Effector memory CD4-positive, alpha-beta T cell (primary cell): ENCODE measurements around the gene CDH4.

Experiments used
- DNase-seq, 3 donors: peaks; one replicate each; pipeline ENCODE4 v3.0.0-alpha.2; 2020
- H3K27ac ChIP-seq: 2 replicates; pipeline ENCODE4 v1.7.0; 2013; ENCODE audit warnings: mild to moderate bottlenecking, low read length, moderate library complexity; ENCODE audit not compliant: insufficient read depth, poor library complexity, severe bottlenecking
- H3K27me3 ChIP-seq: replicated peaks from 2 replicates; pipeline ENCODE4 v1.7.0; 2013; ENCODE audit warnings: mild to moderate bottlenecking, low read length; ENCODE audit not compliant: insufficient read depth, control insufficient read depth, poor library complexity, severe bottlenecking
- H3K36me3 ChIP-seq: 2 replicates; pipeline ENCODE4 v1.7.0; 2013; ENCODE audit warnings: mild to moderate bottlenecking, low read length, moderate library complexity; ENCODE audit not compliant: control insufficient read depth, insufficient read depth
- H3K4me1 ChIP-seq: 2 replicates; pipeline ENCODE4 v1.7.0; 2013; ENCODE audit warnings: low read length, mild to moderate bottlenecking; ENCODE audit not compliant: control insufficient read depth, insufficient read depth, poor library complexity, severe bottlenecking
- H3K4me3 ChIP-seq: 2 replicates; pipeline ENCODE4 v1.7.0; 2013; ENCODE audit warnings: low read length, low read depth, mild to moderate bottlenecking; ENCODE audit not compliant: insufficient read depth, poor library complexity, severe bottlenecking
- H3K9me3 ChIP-seq: 2 replicates; pipeline ENCODE4 v1.7.0; 2013; ENCODE audit warnings: mild to moderate bottlenecking, low read length, moderate library complexity; ENCODE audit not compliant: control insufficient read depth

CDH4 gene

DNA sequence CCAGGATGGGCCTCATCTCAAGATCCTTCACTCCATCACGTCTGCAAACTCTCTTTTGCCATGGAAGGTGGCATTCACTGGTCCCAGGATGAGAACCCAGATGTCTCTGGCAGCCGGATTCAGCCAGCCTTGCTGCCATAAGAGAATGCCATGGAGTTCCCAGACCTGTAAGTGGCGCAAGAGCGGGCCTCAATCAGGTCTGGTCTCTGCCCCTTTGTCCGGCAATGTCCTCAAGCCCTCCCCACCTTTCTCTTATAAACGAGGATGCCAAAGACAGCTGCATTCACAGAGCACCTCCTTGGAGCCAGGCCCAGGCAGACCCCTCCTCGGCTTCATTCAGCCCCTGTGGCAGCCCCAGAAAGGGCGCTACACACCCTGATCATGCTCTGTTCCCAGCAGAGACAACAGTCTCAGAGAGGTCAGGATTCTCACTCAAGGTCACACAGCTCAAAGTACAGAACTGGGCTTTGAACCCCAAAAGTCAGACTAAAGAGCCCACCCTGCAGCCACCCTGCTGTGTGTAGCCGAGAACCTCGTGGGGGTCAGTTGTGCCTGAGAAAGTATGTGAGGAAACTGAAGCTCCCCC lies 549.9 kb downstream of the CDH4 start:
- Histone ChIP-seq H3K27ac (no peak overlapping the region), H3K36me3 (no peaks in the 10 kb centered on the region), H3K27me3 (no peaks in the 10 kb centered on the region), H3K4me1 (no peaks in the 10 kb centered on the region), H3K9me3 (no peaks in the 10 kb centered on the region), H3K4me3 (no peak overlapping the region)
- DNase-seq: no peak

DNA sequence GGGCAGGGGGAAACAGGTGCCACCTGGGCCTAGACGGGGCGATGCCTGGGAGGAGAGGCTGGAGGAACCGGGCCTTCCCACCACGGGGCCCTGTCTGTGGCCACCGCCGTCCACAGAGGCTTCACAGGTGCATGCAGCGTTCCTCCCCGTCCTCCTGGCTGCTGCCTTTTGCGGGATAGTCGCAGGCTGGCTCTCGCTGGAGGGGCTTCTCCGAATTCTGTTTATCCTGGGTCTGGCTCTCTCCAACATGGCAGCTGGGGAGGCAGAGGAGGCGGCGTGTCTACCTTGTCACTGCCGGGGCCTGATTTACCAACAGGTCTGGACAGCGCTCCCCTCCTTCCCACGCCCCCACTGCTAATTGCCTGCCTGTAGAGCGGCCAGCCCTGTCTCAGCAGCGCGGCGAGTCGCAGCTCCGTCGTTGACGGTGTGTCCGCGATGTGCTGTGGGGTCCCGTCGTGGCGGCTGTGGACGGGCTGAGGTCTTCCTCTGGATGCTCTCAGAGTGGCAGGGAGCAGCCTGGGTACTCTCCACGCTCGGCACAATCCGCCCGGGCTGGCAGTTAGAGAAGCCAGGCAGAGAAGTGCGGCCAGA lies 550.8 kb downstream of the CDH4 start:
- H3K9me3 ChIP-seq: no peaks in the 10 kb centered on the region
- no peak overlapping the region for H3K4me3 ChIP-seq
- DNase-seq: no peak
- H3K4me1 ChIP-seq: no peaks in the 10 kb centered on the region
- no peaks in the 10 kb centered on the region for H3K27me3 ChIP-seq
- H3K36me3 ChIP-seq: no peaks in the 10 kb centered on the region
- no peak overlapping the region for H3K27ac ChIP-seq

DNA sequence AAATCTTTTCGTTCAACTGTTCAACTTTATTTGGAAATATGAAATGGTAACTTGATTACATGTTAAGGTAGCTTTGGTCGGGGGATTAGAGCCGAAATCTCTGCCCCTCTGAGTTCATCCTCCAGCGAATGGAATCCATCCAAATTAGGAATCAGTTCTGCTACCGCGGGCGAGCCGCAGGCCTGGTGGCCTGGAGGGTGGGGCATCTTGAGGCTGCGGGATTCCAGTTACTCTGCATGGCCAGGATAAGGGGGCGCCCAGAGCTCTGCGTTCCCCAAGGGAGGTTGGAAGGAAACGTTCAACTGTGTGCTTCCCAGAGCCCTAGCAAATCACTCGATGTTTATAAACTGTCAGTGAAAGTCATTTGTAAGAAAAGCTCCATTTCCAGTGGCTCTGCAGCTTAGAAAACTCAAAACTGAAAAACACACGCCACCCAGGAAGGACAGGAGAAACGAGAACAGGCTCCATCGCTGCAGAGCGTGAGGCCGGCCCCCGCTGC lies 551.4 kb downstream of the CDH4 start:
- Histone ChIP-seq H3K27me3 (no peaks in the 10 kb centered on the region), H3K4me3 (no peak overlapping the region), H3K9me3 (no peaks in the 10 kb centered on the region), H3K4me1 (no peaks in the 10 kb centered on the region), H3K36me3 (no peaks in the 10 kb centered on the region), H3K27ac (no peak overlapping the region)
- DNase-seq: no peak

- Histone ChIP-seq H3K36me3 (no peaks in the 10 kb centered on the region), H3K4me1 (no peaks in the 10 kb centered on the region), H3K27me3 (no peaks in the 10 kb centered on the region), H3K27ac (no peak overlapping the region), H3K4me3 (no peak overlapping the region), H3K9me3 (no peaks in the 10 kb centered on the region)
- no peak for DNase-seq
These were observed 552.1 kb downstream of the CDH4 start for GRCh38 chr20:61803915-61804751.

DNA sequence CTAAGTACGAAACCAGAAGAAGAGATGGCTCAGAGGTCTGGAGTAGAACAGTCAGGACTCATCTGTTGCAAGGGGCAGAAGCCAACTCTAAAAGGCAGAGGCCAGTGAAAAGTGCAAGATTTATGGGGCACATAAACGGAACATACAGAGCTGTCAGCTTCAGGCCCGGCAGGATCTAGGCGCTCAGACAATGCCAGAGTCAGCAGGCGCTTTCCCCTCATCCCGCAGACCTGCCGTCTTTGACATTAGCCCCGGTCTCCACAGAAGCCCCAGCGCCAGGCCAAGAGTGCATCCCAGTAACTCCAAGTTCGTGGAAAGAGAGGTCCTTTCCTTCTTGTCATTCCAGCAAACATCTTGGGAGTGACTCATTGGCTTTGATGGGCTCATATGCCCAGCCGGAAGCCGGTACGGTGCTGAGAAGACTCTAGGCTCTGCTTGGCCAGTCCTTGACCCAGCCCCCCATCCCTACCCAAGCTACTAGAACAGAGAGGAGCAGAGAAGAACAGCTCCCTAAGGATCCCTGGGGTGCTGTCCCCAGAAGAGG lies 552.8 kb downstream of the CDH4 start:
- no peaks in the 10 kb centered on the region for H3K27me3 ChIP-seq

GRCh38 chr20:61805365-61805764 lies 553.3 kb downstream of the CDH4 start:
- Histone ChIP-seq H3K36me3 (no peaks in the 10 kb centered on the region), H3K27ac (no peak overlapping the region), H3K9me3 (no peaks in the 10 kb centered on the region), H3K4me3 (no peak overlapping the region), H3K4me1 (no peaks in the 10 kb centered on the region), H3K27me3 (no peaks in the 10 kb centered on the region)
- DNase-seq: no peak

More for the DNA sequence above, 552.8 kb downstream of the CDH4 start:
- Histone ChIP-seq H3K27ac (no peak overlapping the region), H3K36me3 (no peaks in the 10 kb centered on the region), H3K4me1 (no peaks in the 10 kb centered on the region), H3K4me3 (no peak overlapping the region), H3K9me3 (no peaks in the 10 kb centered on the region)
- DNase-seq: no peak

DNA sequence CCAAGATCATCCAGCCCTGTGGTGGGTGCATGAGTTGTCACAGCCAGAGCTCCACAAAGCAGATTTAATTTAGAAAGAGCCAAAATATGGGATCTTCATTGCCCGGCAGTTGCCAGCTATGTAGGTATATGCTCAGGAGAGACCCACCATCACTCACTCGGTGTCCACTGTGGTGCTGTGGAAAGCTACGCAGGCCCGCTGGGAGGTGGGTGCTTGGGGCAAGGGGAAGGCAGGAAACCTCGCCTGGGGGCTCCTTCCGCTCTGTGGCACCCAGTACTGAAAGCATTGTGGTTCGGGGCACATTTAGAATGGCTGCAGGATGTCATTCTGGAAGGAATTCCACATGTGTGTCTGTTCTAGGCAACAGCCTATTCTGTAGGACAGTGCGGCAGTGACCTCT lies 553.7 kb downstream of the CDH4 start:
- no peak for DNase-seq
- Histone ChIP-seq H3K27me3 (no peaks in the 10 kb centered on the region), H3K4me1 (no peaks in the 10 kb centered on the region), H3K36me3 (no peaks in the 10 kb centered on the region), H3K27ac (no peak overlapping the region), H3K9me3 (no peaks in the 10 kb centered on the region), H3K4me3 (no peak overlapping the region)

DNA sequence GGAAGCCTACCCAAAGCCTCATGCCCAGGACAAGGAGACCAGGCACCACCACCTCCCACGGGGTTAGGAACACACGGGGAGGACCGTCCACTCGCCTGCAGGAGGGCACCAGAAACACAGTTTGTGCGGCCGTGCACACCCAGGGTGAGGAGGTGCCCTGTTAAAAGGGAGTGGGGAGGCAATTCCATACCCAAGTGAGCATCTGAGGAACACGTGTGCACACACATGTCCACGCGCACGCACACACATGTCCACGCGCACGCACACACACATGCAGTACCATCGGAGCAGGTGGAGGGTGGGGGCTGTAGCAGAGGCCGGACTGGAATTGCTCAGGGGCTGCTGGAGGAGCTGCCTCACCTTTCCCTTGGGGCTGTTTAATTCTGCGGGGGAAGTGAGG lies 554.3 kb downstream of the CDH4 start:
- no peaks in the 10 kb centered on the region for H3K27me3 ChIP-seq
- H3K4me3 ChIP-seq: no peak overlapping the region
- no peak for DNase-seq

GRCh38 chr20:61806995-61807394 lies 554.9 kb downstream of the CDH4 start:
- Histone ChIP-seq H3K4me3 (no peak overlapping the region), H3K4me1 (no peaks in the 10 kb centered on the region), H3K36me3 (no peaks in the 10 kb centered on the region), H3K9me3 (no peaks in the 10 kb centered on the region), H3K27me3 (no peaks in the 10 kb centered on the region), H3K27ac (no peak overlapping the region)
- no peak for DNase-seq

More for the DNA sequence above, 554.3 kb downstream of the CDH4 start:
- Histone ChIP-seq H3K36me3 (no peaks in the 10 kb centered on the region), H3K9me3 (no peaks in the 10 kb centered on the region), H3K27ac (no peak overlapping the region), H3K4me1 (no peaks in the 10 kb centered on the region)
